ENCODE results near the gene ZNF22. TPM values are rescaled to one million over a fixed set of nuclear protein-coding genes. Genes with fewer than 3 reads are reported as not detected.
"Not testable (repeated sequence)": the region's sequence is repeated elsewhere in the genome, so short reads cannot be mapped to it uniquely, and the experiment has no call there.

ZNF22 gene
- total RNA-seq, 4 donors from 2014 or later = 3.6 to 12.3 (median 8.1) TPM

DNA sequence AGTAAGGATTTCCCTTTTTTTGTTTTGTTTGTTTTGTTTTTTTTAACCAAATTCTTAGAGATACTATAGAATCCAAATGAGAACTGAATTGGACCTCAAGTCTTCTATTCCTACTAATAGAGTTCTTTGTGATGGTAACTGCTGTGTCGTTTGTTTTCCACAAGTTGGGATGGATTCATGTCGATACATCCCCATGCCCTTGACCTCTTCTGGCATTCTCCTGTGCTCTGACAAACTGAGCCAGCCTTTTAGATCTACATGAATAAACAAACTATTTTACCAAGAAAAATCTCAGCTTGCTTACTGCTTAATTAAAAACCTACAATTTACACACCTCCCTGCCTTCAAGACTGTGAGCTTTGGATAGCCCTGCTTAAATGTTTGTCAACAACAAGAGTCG, 3.9 kb downstream of the ZNF22 start:
- DNase-seq (no peak), ATAC-seq (no peak)
- intact Hi-C loops (cut with DNase I; ENCODE audit: low total_unique reads) (loop anchor here (10.0 kb wide), 4 partner anchors 590 to 1020 kb away; partner anchors contain the start of gene ZFAND4), in situ Hi-C loops (cut with MboI; ENCODE audit: low sequenced_read_pairs in 4 of 4) (no loop called here)
- Histone ChIP-seq H3K27ac (no peak overlapping the region), H3K36me3 (peaks cover 0 to 9% of the 10 kb centered on the region in 2 donors), H3K9me3 (no peaks in the 10 kb centered on the region), H3K27me3 (no peaks in the 10 kb centered on the region), H3K4me1 (peaks cover 12 to 23% of the 10 kb centered on the region in 2 donors), H3K4me3 (no peak overlapping the region)
- no peak for TF ChIP-seq POLR2A (IDR thresholded peaks at IDR 0.05)
- TF ChIP-seq, protein P1, sequence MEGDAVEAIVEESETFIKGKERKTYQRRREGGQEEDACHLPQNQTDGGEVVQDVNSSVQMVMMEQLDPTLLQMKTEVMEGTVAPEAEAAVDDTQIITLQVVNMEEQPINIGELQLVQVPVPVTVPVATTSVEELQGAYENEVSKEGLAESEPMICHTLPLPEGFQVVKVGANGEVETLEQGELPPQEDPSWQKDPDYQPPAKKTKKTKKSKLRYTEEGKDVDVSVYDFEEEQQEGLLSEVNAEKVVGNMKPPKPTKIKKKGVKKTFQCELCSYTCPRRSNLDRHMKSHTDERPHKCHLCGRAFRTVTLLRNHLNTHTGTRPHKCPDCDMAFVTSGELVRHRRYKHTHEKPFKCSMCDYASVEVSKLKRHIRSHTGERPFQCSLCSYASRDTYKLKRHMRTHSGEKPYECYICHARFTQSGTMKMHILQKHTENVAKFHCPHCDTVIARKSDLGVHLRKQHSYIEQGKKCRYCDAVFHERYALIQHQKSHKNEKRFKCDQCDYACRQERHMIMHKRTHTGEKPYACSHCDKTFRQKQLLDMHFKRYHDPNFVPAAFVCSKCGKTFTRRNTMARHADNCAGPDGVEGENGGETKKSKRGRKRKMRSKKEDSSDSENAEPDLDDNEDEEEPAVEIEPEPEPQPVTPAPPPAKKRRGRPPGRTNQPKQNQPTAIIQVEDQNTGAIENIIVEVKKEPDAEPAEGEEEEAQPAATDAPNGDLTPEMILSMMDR (IDR thresholded peaks at IDR 0.05 in 4 of 5, conservative IDR thresholded peaks at IDR 0.05 in 1 of 5) = no peak

GRCh38 chr10:45005284-45005683, 4.6 kb downstream of the ZNF22 start:
- intact Hi-C loops (cut with DNase I; ENCODE audit: low total_unique reads) = loop anchor here (10.0 kb wide), 4 partner anchors 590 to 1020 kb away; partner anchors contain the start of gene ZFAND4
- no peaks in the 10 kb centered on the region for H3K9me3 ChIP-seq
- in situ Hi-C loops (cut with MboI; ENCODE audit: low sequenced_read_pairs in 4 of 4) = no loop called here

GRCh38 chr10:45006276-45007030, 5.7 kb downstream of the ZNF22 start:
- in situ Hi-C loops (cut with MboI; ENCODE audit: low sequenced_read_pairs in 4 of 4) (no loop called here), intact Hi-C loops (cut with DNase I; ENCODE audit: low total_unique reads) (loop anchor here (10.0 kb wide), 4 partner anchors 588 to 1018 kb away; partner anchors contain the start of gene ZFAND4)
- no peak for DNase-seq

More at GRCh38 chr10:45005284-45005683, 4.6 kb downstream of the ZNF22 start:
- H3K4me1 ChIP-seq = peaks cover 12 to 17% of the 10 kb centered on the region in 2 donors
- no peaks in the 10 kb centered on the region for H3K27me3 ChIP-seq
- no peak overlapping the region for H3K27ac ChIP-seq
- TF ChIP-seq POLR2A (IDR thresholded peaks at IDR 0.05) = no peak
- TF ChIP-seq, protein P1 (IDR thresholded peaks at IDR 0.05 in 4 of 5, conservative IDR thresholded peaks at IDR 0.05 in 1 of 5) = no peak
- DNase-seq (no peak), ATAC-seq (no peak)
- H3K36me3 ChIP-seq = peaks cover 0 to 9% of the 10 kb centered on the region in 2 donors
- no peak overlapping the region for H3K4me3 ChIP-seq

DNA sequence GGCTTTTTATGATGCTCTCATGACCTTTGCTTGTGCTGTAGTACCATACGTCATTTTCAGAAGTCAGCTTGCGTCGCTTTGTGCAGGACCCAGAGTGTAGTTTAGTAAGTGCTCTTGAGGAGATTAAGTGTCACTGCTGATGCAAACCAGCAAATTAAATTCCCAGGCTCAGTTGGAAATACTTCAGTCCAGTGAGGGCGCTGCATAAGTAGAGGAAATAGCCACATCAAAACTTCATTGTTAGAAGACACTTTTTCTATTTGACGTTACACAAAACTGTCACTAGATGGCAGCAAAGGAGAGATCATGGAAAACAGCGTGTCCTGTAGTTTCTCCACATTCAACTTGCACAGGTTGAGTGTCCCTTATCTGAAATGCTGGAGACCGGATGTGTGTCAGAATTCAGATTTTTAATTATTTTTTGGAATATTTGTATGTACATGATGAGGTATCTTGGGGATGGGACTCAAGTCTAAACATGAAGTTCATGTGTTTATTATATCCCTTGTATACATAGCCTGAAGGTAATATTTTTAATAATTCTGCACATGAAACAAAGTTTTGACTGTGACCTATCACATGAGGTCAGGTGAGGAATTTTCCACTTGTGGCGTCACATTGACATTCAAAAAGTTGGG, 7.9 kb downstream of the ZNF22 start:
- DNase-seq (no peak), ATAC-seq (peak; percentile 85 to 89)
- in situ Hi-C loops (cut with MboI; ENCODE audit: low sequenced_read_pairs in 4 of 4) = no loop called here
- Histone ChIP-seq H3K27me3 (no peaks in the 10 kb centered on the region), H3K4me3 (no peak overlapping the region), H3K36me3 (peaks cover 0 to 4% of the 10 kb centered on the region in 2 donors), H3K4me1 (peaks cover 0 to 5% of the 10 kb centered on the region in 2 donors), H3K27ac (no peak overlapping the region), H3K9me3 (no peaks in the 10 kb centered on the region)
- TF ChIP-seq POLR2A (IDR thresholded peaks at IDR 0.05) = no peak
- TF ChIP-seq, protein P1 (IDR thresholded peaks at IDR 0.05 in 4 of 5, conservative IDR thresholded peaks at IDR 0.05 in 1 of 5) = peak; percentile 55 to 80 (median 73)
- intact Hi-C loops (cut with DNase I; ENCODE audit: low total_unique reads) = loop anchor here (10.0 kb wide), 4 partner anchors 586 to 1016 kb away; partner anchors contain the start of gene ZFAND4

More at GRCh38 chr10:45006276-45007030, 5.7 kb downstream of the ZNF22 start:
- H3K36me3 ChIP-seq = peaks cover 0 to 9% of the 10 kb centered on the region in 2 donors
- H3K9me3 ChIP-seq = no peaks in the 10 kb centered on the region
- no peak for ATAC-seq
- no peak for TF ChIP-seq POLR2A (IDR thresholded peaks at IDR 0.05)
- TF ChIP-seq, protein P1 (IDR thresholded peaks at IDR 0.05 in 4 of 5, conservative IDR thresholded peaks at IDR 0.05 in 1 of 5) = no peak
- no peak overlapping the region for H3K4me3 ChIP-seq
- peaks cover 11 to 17% of the 10 kb centered on the region in 2 donors for H3K4me1 ChIP-seq
- H3K27me3 ChIP-seq = no peaks in the 10 kb centered on the region
- H3K27ac ChIP-seq = no peak overlapping the region

- H3K4me3 ChIP-seq; intact Hi-C loops (cut with DNase I; ENCODE audit: low total_unique reads); in situ Hi-C loops (cut with MboI; ENCODE audit: low sequenced_read_pairs in 4 of 4); H3K36me3 ChIP-seq; H3K27me3 ChIP-seq; H3K4me1 ChIP-seq; H3K27ac ChIP-seq; ATAC-seq; DNase-seq; H3K9me3 ChIP-seq: not testable (repeated sequence)
Observed at GRCh38 chr10:45014557-45014956, 13.8 kb downstream of the ZNF22 start.
